OCI-M2 (cell line): Measurements from ENCODE around the gene SHH.

ENCODE experiments used
- DNase-seq: peaks from one replicate; lab custom pipeline; 2025; ENCODE audit not compliant: unreplicated experiment; lab: John Stamatoyannopoulos, UW

The SHH gene

DNA sequence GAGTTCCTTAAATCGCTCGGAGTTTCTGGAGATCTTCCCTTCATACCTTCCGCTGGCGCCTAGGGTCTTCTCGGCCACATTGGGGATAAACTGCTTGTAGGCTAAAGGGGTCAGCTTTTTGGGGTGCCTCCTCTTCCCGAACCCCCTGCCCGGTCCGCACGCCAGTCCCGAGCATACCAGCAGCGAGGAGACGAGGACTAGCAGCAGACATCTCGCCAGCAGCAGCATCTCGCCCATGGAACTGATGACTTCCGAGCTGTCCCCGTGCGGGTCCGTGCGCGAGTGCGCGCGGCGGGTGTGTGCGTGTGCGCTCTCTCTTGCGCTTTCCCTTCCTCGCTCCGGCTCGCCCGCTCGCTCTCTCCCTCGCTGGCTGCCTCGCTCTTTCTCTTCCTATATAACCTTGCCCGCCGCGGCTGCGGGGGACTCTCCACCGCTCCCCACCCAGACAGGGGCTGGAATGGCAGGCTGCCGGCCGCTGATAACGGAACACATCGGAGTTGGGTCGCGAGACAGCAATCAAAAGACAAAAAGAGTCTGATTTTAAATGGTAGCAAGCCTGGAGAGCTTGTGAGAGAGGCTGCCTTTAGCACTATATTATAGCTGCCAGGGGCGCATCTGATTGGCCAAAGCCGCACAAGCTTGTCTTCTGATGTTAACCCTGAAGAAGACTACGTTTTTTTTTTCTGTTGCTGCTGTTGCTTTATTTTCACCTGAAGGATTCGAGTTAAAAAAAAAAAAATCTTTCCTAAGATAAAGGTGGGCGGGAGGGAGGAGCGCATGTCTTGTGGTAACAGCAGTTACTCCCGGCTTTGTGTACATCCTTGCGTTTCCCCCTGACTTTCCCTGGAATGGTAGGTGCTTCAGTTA lies at the start of gene SHH:
Gene SHH (minus strand): TSS at position 569 of the 867 bp plus-strand sequence. CDS start 341 bp downstream, at position 228.
- no peak for DNase-seq

DNA sequence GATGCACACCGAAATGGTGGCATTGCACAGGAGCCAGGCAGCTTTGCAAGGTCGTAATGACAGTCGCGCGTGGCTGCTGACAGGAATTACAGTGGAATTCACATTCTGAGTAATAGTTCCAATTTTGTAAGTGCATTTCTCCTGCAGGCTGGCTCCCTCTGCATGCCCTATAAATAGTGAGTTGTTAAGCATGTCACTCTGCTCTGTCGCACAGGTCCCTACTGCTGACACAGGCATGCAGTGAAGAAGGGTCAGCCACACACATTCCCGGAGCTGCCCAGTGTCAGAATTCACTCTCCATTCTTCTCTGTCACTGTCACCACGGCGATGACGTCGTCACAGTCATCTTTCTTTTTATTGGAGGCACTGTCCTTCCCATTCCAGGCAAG lies 49.2 kb upstream of the SHH start:
- DNase-seq, result no peak

DNA sequence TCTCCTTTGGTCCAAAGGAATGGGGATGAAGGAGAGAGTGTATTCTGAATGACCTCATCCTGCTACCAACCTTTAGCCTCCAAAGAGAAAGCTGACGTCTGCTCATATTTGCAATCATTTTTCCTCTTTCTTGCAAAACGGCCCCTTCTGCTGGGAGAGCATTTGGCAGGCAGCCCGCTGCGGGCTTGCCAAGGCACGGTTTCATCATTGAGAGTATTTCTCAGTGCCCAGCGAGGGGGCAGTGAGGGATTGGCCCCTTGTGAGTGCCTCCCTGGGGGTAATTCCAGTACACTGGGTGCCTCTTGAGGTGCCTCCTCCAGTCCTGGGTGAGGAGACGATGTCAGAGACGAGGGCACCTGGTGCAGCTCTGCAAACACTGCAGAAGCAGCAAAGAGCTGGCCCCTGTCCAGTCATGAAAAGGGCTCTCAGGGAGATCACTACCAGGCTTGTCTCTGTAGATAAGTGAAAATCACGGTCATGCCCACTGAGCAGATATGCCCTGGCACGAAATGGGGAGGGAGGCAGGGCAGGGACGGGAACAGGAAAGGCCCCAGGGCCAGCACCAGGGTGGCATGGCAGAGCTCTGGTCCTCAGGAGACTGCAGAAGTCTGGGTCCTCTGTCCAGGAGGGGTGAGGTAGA lies 48.7 kb upstream of the SHH start:
- no peak for DNase-seq

DNA sequence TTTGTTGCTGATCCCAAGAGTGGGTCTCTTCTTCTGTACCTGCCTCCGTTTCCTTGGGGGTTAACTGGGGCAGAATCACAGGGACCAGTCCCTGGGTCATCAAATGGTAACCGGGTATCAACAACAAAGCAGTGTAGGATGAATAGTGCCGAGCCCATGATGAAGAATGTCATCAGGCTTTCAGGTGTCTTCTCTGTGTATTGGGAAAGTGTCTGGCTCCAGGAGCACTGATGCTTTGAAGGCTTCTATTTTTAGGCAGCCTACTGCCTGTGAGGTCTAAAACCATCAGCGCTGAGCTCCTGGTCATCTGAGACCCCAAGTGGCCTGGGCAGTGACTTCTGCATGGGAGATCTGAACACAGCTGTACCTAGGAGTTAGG lies 48.2 kb upstream of the SHH start:
- no peak for DNase-seq

DNA sequence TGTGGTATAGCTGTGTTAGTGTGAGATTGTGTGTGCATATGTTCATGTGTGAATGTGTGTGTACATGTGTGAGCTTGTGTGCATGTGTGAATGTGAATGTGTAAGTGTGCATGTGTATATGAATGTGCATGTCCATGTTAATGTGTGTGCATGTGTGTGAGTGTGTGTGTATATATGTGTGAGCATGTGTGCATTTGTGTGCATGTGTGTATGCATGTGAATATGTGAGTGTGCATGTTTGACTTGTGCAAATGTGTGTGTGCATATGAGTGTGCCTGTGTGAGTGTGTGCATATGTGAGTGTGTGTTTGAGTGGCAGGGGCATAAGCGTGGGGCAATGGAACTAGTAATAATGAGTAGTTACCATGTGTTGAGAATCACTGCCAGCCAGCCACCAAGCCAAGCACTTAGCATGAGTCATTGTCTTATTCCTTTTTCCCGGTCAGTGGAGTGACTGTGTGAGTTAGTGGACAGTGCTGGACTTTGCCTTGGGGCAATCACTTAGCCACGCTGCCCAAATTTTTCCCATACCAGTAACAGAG lies 46.3 kb upstream of the SHH start:
- no peak for DNase-seq

DNA sequence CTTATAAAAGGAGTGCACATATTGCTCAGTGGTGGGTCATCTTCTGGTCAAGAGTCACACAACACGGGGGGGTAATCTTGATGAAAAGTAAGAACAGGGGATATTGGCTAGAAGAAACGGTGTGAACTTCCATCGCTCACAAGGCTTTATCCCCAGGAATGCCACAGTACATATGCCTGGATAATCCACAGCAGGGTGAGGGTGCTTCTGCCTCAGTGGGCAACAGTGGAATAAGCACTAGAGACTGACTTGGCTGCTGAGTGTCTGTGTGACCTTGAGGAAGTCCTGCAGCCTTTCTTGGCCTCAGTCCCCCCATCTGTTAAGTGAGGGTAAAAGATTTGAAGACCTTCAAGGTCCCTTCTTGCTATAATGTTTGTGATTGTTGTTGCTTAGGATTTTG lies 44.9 kb upstream of the SHH start:
- DNase-seq, result no peak

- DNase-seq, result no peak
Measured at GRCh38 chr7:155856656-155857055, 44.4 kb upstream of the SHH start.

DNA sequence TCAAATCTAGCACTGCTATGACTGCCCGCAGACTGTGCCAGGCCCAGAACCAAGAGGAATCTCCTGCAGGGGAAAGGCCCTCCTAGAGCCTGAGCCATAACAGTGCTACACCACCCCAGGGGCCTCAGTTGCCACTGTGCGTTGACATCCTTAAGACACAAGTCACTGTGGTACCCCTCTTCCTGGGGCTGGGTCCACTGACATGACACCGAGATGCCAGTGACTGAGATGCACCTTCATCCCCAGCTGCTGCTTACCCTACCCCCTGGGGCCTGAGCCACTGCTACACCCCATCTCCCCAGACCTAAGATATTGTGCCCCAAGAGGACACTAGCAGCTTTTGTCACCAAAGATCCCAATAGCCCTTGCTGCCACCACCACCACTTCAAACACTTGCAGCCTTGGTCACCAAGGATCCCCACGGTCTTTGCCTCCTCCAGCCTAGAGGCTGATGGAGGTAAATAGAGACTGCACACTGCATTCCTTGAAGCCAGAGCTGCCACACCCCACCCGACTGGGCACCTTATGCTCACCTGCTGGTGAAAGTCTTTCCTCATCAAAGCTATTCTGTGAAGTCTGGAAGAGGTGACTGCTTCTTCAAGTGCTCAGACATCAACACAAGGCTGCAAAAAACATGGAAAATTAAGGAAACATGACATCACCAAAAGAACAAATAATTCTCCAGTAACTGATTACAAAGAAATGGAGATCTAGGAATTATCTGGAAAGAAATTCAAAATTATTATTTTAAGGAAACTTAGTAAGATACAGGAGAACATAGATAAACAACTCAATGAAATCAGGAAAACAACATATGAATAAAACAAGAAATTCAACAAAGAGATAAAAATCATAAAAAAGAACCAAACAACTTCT lies 40.4 kb upstream of the SHH start:
- DNase-seq, result no peak

DNA sequence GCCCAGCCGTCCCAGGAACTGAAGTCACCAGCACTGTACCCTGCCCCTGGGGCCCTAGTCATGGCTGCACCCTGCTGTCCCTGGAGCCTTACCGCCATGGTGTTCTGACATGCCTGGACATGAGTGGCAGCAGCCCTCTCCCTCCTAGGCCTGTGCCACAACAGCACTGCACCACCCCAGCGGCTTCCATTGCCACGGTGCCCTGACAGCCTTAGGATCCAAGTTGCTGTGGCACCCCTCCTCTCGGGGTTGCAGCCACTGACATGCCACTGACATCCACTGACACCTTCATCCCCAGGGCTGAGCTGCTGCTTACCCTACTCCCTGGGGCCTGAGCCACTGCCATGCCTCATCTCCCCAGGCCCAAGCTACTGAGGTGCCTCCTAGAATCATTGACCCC lies 39.6 kb upstream of the SHH start:
- DNase-seq, result no peak

DNA sequence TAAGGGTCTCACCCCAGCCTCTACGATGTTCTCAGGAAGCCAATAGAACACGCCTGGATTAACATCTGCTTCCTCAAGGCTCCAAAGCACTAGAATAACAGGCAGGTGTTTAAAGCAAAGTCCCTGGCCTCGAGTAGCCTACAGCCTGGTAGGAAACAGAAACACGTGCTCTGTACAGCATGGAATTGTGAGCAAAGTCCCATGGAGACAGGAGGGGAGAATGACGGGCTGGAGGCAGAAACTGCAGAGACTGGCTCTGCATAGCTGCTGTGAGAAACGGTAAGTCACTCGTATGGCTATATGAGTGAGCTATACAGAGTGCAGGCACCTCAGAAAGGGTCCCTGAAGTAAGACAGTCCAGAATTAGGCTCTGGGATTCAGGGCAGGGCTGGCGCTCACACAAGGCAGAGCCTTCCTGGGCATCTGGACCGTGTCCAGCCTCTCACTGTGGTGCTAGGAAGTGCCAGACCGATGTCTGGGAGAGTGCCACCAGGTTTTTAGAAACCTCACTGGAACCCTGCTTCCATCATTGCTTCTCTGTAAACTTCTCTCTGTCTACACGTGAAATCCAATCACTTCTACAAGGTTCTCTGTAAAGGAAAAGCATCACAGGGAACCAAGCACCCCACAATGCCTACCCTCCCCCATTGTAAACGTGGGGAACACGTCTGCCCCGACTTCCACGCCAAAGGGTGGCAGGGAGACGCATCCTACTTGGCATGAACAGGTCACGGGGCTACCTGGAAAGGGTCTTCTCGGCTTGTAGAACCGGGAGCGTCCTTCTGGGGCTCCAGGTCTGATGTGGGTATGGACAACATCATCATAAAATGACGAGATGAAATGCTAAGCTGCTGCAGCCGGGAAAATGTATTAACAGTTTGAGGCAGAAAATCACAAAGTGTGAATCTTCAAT lies 38.8 kb upstream of the SHH start:
- DNase-seq, result no peak

- no peak for DNase-seq
Measured at GRCh38 chr7:155850001-155850436, 37.8 kb upstream of the SHH start.

DNA sequence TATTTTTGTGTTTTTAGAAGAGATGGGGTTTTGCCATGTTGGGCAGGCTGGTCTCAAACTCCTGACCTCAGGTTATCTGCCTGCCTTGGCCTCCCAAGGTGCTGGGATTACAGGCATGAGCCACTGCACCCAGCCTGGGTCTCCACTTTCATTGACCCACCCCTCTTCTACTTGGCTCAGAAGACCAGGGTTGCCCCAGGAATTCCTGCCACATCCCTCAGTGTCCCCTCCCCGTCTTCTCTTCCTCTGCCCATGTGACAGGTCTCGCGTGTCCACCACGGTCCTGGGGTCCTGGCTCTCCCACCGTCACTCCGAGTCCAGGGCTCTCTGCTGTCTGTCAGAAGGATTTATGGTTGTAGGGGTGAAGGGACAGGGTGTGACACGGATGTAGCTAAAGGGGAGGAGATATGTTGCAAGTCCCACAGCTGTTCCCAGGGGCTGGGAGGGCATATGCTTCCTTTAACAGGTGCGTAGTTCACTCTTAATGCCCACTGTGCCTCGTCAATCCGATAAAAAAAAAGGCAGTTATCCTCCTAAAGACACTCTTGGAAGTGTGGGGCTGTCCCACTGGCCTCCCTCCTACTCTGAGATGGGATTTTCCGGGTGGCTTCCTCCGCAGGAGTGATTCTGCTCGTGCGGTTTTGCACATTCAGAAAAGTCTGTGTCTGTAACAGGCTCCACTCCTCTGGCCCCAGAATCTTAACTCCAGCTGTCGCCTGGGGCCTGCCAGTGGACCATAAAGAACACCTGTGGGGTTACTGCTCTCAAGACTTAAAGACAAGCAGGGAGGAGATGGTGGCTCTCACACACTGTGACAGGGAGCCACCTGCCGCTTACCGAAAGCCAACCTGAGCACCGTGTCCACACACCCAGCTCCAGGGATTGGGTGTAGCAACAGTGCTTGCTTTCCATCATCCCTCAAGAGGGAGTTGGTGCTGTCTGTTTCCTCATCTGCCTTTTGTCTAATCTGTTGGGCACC lies 36.7 kb upstream of the SHH start:
- DNase-seq, result no peak

DNA sequence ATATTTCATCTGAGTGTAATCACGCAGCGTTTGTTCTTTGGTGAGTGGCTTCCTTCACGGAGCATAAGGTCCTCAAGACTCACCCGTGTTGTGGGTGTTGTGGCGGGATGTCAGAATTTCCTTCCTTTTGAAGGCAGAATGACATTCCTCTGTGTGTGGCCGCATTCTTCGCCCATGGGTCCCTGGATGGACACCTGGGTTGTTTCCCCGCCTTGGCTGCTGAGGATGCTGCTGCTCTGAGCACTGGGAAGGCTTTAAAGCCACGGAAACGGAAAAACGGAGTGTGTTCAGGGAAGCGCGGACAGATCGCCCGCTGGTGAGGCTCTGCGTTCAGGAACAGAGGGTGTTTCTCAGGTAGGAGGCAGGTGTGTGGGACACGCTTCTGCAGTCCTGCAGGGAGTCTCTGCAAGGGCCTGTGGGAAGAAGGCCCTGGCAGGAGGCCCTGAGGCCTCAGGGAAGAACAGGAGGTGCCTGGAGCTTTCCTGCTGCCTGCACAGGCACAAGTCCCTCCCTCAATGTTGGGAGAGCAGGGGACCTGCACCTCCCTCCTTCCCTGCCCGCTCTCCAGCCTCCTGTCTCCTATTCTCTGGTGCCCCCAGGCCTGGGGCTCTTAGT lies 35.7 kb upstream of the SHH start:
- no peak for DNase-seq

GRCh38 chr7:155846936-155847335 lies 34.7 kb upstream of the SHH start:
- DNase-seq, result no peak

DNA sequence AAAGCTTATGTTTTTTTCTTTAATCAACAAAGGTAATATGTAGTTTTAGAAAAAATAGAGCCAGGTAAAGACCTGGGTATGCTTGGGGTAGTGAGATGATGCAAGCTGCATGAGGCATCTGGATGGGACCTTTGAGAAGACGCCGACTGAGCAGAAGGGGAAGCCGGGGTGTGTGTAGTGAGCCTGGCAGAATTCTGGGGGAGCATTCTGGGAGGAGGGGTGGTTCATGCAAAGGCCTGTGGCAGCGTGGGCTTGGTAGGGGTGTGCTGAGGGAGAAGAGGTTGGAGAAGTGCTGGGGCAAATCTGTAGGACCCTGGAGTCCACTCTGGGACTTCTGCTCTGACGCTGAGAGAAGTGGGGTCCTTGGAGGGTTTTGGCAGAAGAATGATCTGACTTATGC lies 33.9 kb upstream of the SHH start:
- DNase-seq, result no peak

DNA sequence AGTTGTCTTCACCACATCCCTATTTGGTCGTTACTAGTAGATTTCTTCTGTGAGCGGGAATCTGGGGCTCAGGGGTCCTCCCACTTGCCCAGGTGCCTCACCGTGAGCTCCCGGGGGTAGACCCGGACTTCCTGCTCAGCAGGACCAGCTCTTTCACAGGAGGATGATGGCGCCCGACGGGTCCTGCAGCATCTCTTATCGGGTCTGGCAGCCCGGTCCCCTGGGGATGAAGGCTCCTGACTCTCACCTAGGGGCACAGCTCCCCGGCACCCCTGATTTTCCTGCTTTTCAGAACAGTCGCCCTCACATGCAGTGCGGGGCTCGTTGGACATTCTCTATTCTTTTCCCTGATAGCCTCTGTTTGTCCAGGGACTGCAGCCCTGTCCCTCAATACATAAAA lies 33.0 kb upstream of the SHH start:
- DNase-seq, result no peak

DNA sequence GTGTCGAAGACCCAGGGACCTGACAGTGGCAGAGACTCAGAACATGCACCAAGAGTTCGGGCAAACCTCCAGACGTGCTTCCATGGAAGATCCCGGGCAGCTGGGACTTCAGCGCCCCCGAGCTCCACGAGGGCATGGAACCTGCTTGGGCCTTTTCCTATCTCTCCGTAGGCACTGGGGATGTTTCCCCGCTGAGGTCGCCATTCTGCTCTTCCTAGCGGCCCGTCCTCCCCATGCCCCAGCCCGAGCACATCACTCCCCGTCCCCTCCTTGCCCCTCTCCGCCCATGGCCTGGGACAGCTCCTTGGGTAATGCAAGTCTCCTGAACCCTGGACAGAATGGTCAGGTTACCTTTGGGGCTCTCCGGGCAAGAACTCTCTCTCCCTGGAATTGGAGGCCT lies 32.3 kb upstream of the SHH start:
- DNase-seq, result no peak

- no peak for DNase-seq
Measured at GRCh38 chr7:155844019-155844453, 31.8 kb upstream of the SHH start.
